ENCODE results near the gene LLGL1. TPM values are rescaled to one million over a fixed set of nuclear protein-coding genes. Genes with fewer than 3 reads are reported as not detected.

LLGL1 gene
- total RNA-seq, 6 experiments from 2014 or later = 38.0 to 50.8 (median 41.0) TPM

GRCh38 chr17:18260332-18261145 lies 35.1 kb downstream of the LLGL1 start, which contains the start of gene MIEF2:
Gene MIEF2, plus strand, starts transcription at chr17:18260662. Its CDS starts 2,059 bp downstream, at chr17:18262721.
- H3K4me3 Mint-ChIP-seq = peak within 1 kb of the TSS; percentile 91
- no peak for TF ChIP-seq CTCF (IDR thresholded peaks at IDR 0.05)

GRCh38 chr17:18261146-18261515 lies 35.7 kb downstream of the LLGL1 start:
- Mint-ChIP-seq H3K27me3 (ENCODE audit: insufficient read depth) (no peaks in the 10 kb centered on the region), H3K4me3 (peak overlapping the region; percentile 91)
- peak; percentile 38 for DNase-seq

More at GRCh38 chr17:18260332-18261145, 35.1 kb downstream of the LLGL1 start, which contains the start of gene MIEF2:
- peaks cover 33% of the 10 kb centered on the region for H3K4me1 Mint-ChIP-seq (ENCODE audit: low read depth)
- peaks cover 1% of the 10 kb centered on the region; the same call in 1 of the 2 replicates for H3K36me3 Mint-ChIP-seq (ENCODE audit: low read depth)
- peak within 1 kb of the TSS; percentile 90 for H3K27ac Mint-ChIP-seq
- H3K27me3 Mint-ChIP-seq (ENCODE audit: insufficient read depth) = no peaks in the 10 kb centered on the region
- H3K9me3 Mint-ChIP-seq = no peaks in the 10 kb centered on the region
- peak; percentile 90 for DNase-seq

GRCh38 chr17:18261659-18262058 lies 36.2 kb downstream of the LLGL1 start:
- TF ChIP-seq CTCF (IDR thresholded peaks at IDR 0.05) = no peak
- DNase-seq = no peak
- Mint-ChIP-seq H3K27ac (peak overlapping the region; percentile 90), H3K36me3 (ENCODE audit: low read depth) (peaks cover 5% of the 10 kb centered on the region; the same call in 1 of the 2 replicates), H3K9me3 (no peaks in the 10 kb centered on the region), H3K4me1 (ENCODE audit: low read depth) (peaks cover 34% of the 10 kb centered on the region), H3K27me3 (ENCODE audit: insufficient read depth) (no peaks in the 10 kb centered on the region), H3K4me3 (peak overlapping the region; percentile 91)

More at GRCh38 chr17:18261146-18261515, 35.7 kb downstream of the LLGL1 start:
- Mint-ChIP-seq H3K9me3 (no peaks in the 10 kb centered on the region), H3K36me3 (ENCODE audit: low read depth) (peaks cover 5% of the 10 kb centered on the region; the same call in 1 of the 2 replicates), H3K4me1 (ENCODE audit: low read depth) (peaks cover 33% of the 10 kb centered on the region), H3K27ac (peak overlapping the region; percentile 90)
- TF ChIP-seq CTCF (IDR thresholded peaks at IDR 0.05) = no peak

GRCh38 chr17:18262111-18262510 lies 36.7 kb downstream of the LLGL1 start:
- H3K4me3 Mint-ChIP-seq = peak overlapping the region; percentile 91
- H3K36me3 Mint-ChIP-seq (ENCODE audit: low read depth) = peaks cover 5% of the 10 kb centered on the region; the same call in 1 of the 2 replicates
- no peak for TF ChIP-seq CTCF (IDR thresholded peaks at IDR 0.05)
- peaks cover 31% of the 10 kb centered on the region for H3K4me1 Mint-ChIP-seq (ENCODE audit: low read depth)
- no peaks in the 10 kb centered on the region for H3K9me3 Mint-ChIP-seq
- H3K27me3 Mint-ChIP-seq (ENCODE audit: insufficient read depth) = no peaks in the 10 kb centered on the region
- peak overlapping the region; percentile 90 for H3K27ac Mint-ChIP-seq
- no peak for DNase-seq

- Mint-ChIP-seq H3K27me3 (ENCODE audit: insufficient read depth) (no peaks in the 10 kb centered on the region), H3K9me3 (no peaks in the 10 kb centered on the region), H3K27ac (no peak overlapping the region), H3K4me1 (ENCODE audit: low read depth) (peaks cover 26% of the 10 kb centered on the region), H3K36me3 (ENCODE audit: low read depth) (peaks cover 5% of the 10 kb centered on the region; the same call in 1 of the 2 replicates), H3K4me3 (no peak overlapping the region)
- no peak for TF ChIP-seq CTCF (IDR thresholded peaks at IDR 0.05)
- no peak for DNase-seq
These were observed 37.2 kb downstream of the LLGL1 start for GRCh38 chr17:18262641-18263040.

All from HFFc6 (cell line).